HL-60/S4 treated with retinoic acid at 250 ng/mL for 4 days and 3 days (cell line): ENCODE measurements around the gene ASIC2.

Experiments
- in situ Hi-C: fragments of 300-500 bp; cut with MboI; formaldehyde crosslinking; loops from 2 replicates; pipeline ENCODE4 v1.7.0; 2022; ENCODE audit warnings: low sequenced_read_pairs

ASIC2 gene

GRCh38 chr17:33166472-33166871, 126.6 kb downstream of the ASIC2 start:
- in situ Hi-C loops, result no loop called here

GRCh38 chr17:33164169-33164881, 128.8 kb downstream of the ASIC2 start:
- in situ Hi-C loops, result no loop called here

- in situ Hi-C loops, result no loop called here
Observed at GRCh38 chr17:33163533-33164168, 129.4 kb downstream of the ASIC2 start.

- in situ Hi-C loops, result no loop called here
Observed at GRCh38 chr17:33154869-33155455, 138.1 kb downstream of the ASIC2 start.

- in situ Hi-C loops, result no loop called here
Observed at GRCh38 chr17:33152783-33153182, 140.3 kb downstream of the ASIC2 start.

GRCh38 chr17:33151565-33151964, 141.5 kb downstream of the ASIC2 start:
- in situ Hi-C loops, result no loop called here

GRCh38 chr17:33145941-33146340, 147.2 kb downstream of the ASIC2 start:
- in situ Hi-C loops, result no loop called here

GRCh38 chr17:33144837-33145236, 148.3 kb downstream of the ASIC2 start:
- in situ Hi-C loops, result no loop called here

GRCh38 chr17:33142705-33143299, 150.3 kb downstream of the ASIC2 start:
- in situ Hi-C loops, result no loop called here

GRCh38 chr17:33140413-33141099, 152.5 kb downstream of the ASIC2 start:
- in situ Hi-C loops, result no loop called here

- in situ Hi-C loops, result no loop called here
Observed at GRCh38 chr17:33138627-33139026, 154.5 kb downstream of the ASIC2 start.

- in situ Hi-C loops, result no loop called here
Observed at GRCh38 chr17:33137426-33137825, 155.7 kb downstream of the ASIC2 start.

GRCh38 chr17:33135691-33136090, 157.4 kb downstream of the ASIC2 start:
- in situ Hi-C loops, result no loop called here

- in situ Hi-C loops, result no loop called here
Observed at GRCh38 chr17:33131620-33132019, 161.5 kb downstream of the ASIC2 start.

GRCh38 chr17:33127706-33128105, 165.4 kb downstream of the ASIC2 start:
- in situ Hi-C loops, result no loop called here

GRCh38 chr17:33126086-33126485, 167.0 kb downstream of the ASIC2 start:
- in situ Hi-C loops, result no loop called here

- in situ Hi-C loops, result no loop called here
Observed at GRCh38 chr17:33125552-33125950, 167.5 kb downstream of the ASIC2 start.

GRCh38 chr17:33124871-33125551, 168.1 kb downstream of the ASIC2 start:
- in situ Hi-C loops, result no loop called here

- in situ Hi-C loops, result no loop called here
Observed at GRCh38 chr17:33124185-33124584, 168.9 kb downstream of the ASIC2 start.

GRCh38 chr17:33121756-33122155, 171.3 kb downstream of the ASIC2 start:
- in situ Hi-C loops, result no loop called here

- in situ Hi-C loops, result no loop called here
Observed at GRCh38 chr17:33121272-33121671, 171.8 kb downstream of the ASIC2 start.
